ENCODE measurements around the gene S100B. TPM values are rescaled to one million over a fixed set of nuclear protein-coding genes. Genes with fewer than 3 reads are reported as not detected.

S100B gene
- total RNA-seq, 6 donors from 2014 or later = 1.8 to 4.5 (median 2.7) TPM; not detected in 2

GRCh38 chr21:46624050-46624449, 19.2 kb upstream of the S100B start:
- Histone ChIP-seq H3K27ac (no peak overlapping the region), H3K4me3 (no peak overlapping the region), H3K36me3 (no peaks in the 10 kb centered on the region), H3K4me1 (peaks cover 0 to 6% (median 2%) of the 10 kb centered on the region in 4 donors), H3K27me3 (no peaks in the 10 kb centered on the region), H3K9me3 (peaks cover 3 to 17% (median 16%) of the 10 kb centered on the region in 4 donors)
- WGBS, 2 donors = 82 to 85% methylated on average over 16 of the region's 16 CpGs
- TF ChIP-seq EP300 (IDR thresholded peaks at IDR 0.05) = no peak
- no peak for TF ChIP-seq POLR2A (IDR thresholded peaks at IDR 0.05)
- no peak for TF ChIP-seq POLR2AphosphoS5 (IDR thresholded peaks at IDR 0.05)
- no peak for TF ChIP-seq CTCF (IDR thresholded peaks at IDR 0.05)
- DNase-seq = peak in 1 of 2 donors; percentile 52
- no peak for ATAC-seq (ENCODE audit: low FRiP score in 2 of 2)

GRCh38 chr21:46622226-46622625, 17.3 kb upstream of the S100B start:
- Histone ChIP-seq H3K4me3 (no peak overlapping the region), H3K27me3 (no peaks in the 10 kb centered on the region), H3K27ac (peak overlapping the region in 3 of 4 donors; percentile 22 to 53 (median 25)), H3K9me3 (peaks cover 3 to 17% (median 16%) of the 10 kb centered on the region in 4 donors), H3K36me3 (no peaks in the 10 kb centered on the region), H3K4me1 (peaks cover 0 to 6% (median 2%) of the 10 kb centered on the region in 4 donors)
- peak; percentile 42 to 88 for ATAC-seq (ENCODE audit: low FRiP score in 2 of 2)
- TF ChIP-seq EP300 (IDR thresholded peaks at IDR 0.05) (no peak), POLR2AphosphoS5 (IDR thresholded peaks at IDR 0.05) (peak in 1 of 2 donors; percentile 33)
- DNase-seq = peak in 1 of 2 donors; percentile 46
- 66% methylated on average over 4 of the region's 4 CpGs for WGBS, 2 donors

- Histone ChIP-seq H3K27me3 (no peaks in the 10 kb centered on the region), H3K36me3 (no peaks in the 10 kb centered on the region), H3K4me1 (peaks cover 0 to 6% (median 2%) of the 10 kb centered on the region in 4 donors), H3K27ac (peak overlapping the region in 3 of 4 donors; percentile 22 to 53 (median 25)), H3K4me3 (no peak overlapping the region), H3K9me3 (peaks cover 3 to 15% (median 14%) of the 10 kb centered on the region in 4 donors)
- ATAC-seq (ENCODE audit: low FRiP score in 2 of 2) (no peak), DNase-seq (no peak)
- WGBS, 2 donors = 81 to 82% methylated on average over 8 to 9 of the region's 9 CpGs
- TF ChIP-seq POLR2AphosphoS5 (IDR thresholded peaks at IDR 0.05) (no peak), CTCF (IDR thresholded peaks at IDR 0.05) (no peak), EP300 (IDR thresholded peaks at IDR 0.05) (no peak), POLR2A (IDR thresholded peaks at IDR 0.05) (no peak)
These were observed 16.7 kb upstream of the S100B start for GRCh38 chr21:46621457-46622182.

- Histone ChIP-seq H3K4me1 (peaks cover 0 to 6% (median 2%) of the 10 kb centered on the region in 4 donors), H3K27me3 (no peaks in the 10 kb centered on the region), H3K4me3 (no peak overlapping the region), H3K36me3 (no peaks in the 10 kb centered on the region), H3K27ac (no peak overlapping the region), H3K9me3 (peaks cover 0 to 8% (median 7%) of the 10 kb centered on the region in 4 donors)
- 92 to 93% methylated on average over 2 to 7 of the region's 7 CpGs for WGBS, 2 donors
- DNase-seq = no peak
- TF ChIP-seq POLR2A (IDR thresholded peaks at IDR 0.05) (no peak), EP300 (IDR thresholded peaks at IDR 0.05) (no peak)
- ATAC-seq (ENCODE audit: low FRiP score in 2 of 2) = no peak
These were observed 16.0 kb upstream of the S100B start for GRCh38 chr21:46620846-46621245.

GRCh38 chr21:46619846-46620245, 15.0 kb upstream of the S100B start:
- no peak for ATAC-seq (ENCODE audit: low FRiP score in 2 of 2)
- TF ChIP-seq POLR2AphosphoS5 (IDR thresholded peaks at IDR 0.05) (no peak), CTCF (IDR thresholded peaks at IDR 0.05) (no peak), POLR2A (IDR thresholded peaks at IDR 0.05) (no peak), EP300 (IDR thresholded peaks at IDR 0.05) (no peak)
- WGBS, 2 donors = 88 to 95% methylated on average over 2 of the region's 2 CpGs
- DNase-seq = no peak
- Histone ChIP-seq H3K27me3 (no peaks in the 10 kb centered on the region), H3K4me3 (no peak overlapping the region), H3K27ac (no peak overlapping the region), H3K36me3 (no peaks in the 10 kb centered on the region), H3K9me3 (no peaks in the 10 kb centered on the region), H3K4me1 (peaks cover 0 to 6% (median 2%) of the 10 kb centered on the region in 4 donors)
